Spleen (tissue), 11 donors: ENCODE measurements around the gene RAMP1. TPM values are rescaled to one million over a fixed set of nuclear protein-coding genes. Genes with fewer than 3 reads are reported as not detected.
"Not testable (repeated sequence)": the region's sequence is repeated elsewhere in the genome, so short reads cannot be mapped to it uniquely, and the experiment has no call there.

Experiments
- DNase-seq: peaks from one replicate; pipeline ENCODE4 v3.0.0-alpha.2; 2020
- H3K27ac ChIP-seq, 8 donors: fragments of 200-600 bp; sonication (generic) in 7 of 8; 1 replicate in 4 of 8; 2 replicates in 4 of 8; pipeline versions ENCODE4 v1.5.0 to v1.8.0; 2016 to 2021; ENCODE audit warnings: inconsistent platforms in 4 of 8, mild to moderate bottlenecking in 4 of 8, moderate library complexity in 1 of 8
- H3K27me3 ChIP-seq, 7 donors: fragments of 200-600 bp; sonication (generic) in 6 of 7; replicated peaks in 1 of 7; 1 replicate in 4 of 7; 2 replicates in 3 of 7; pipeline versions ENCODE4 v1.5.0 to v1.8.0; 2016 to 2021; ENCODE audit warnings: inconsistent platforms in 3 of 7, mild to moderate bottlenecking in 1 of 7
- H3K36me3 ChIP-seq, 6 donors: fragments of 200-600 bp; sonication (generic) in 5 of 6; 1 replicate in 4 of 6; 2 replicates in 2 of 6; pipeline versions ENCODE4 v1.5.0 to v1.8.0; 2016 to 2021; ENCODE audit warnings: inconsistent platforms in 2 of 6
- H3K4me1 ChIP-seq, 6 donors: fragments of 200-600 bp; sonication (generic) in 5 of 6; 1 replicate in 3 of 6; 2 replicates in 3 of 6; pipeline versions ENCODE4 v1.5.0 to v1.8.0; 2016 to 2021; ENCODE audit warnings: inconsistent platforms in 3 of 6
- H3K4me3 ChIP-seq, 8 donors: fragments of 200-600 bp; sonication (generic) in 7 of 8; 1 replicate in 4 of 8; 2 replicates in 4 of 8; pipeline versions ENCODE4 v1.5.0 to v1.8.0; 2016 to 2021; ENCODE audit warnings: inconsistent platforms in 4 of 8, mild to moderate bottlenecking in 4 of 8, moderate library complexity in 2 of 8
- H3K9me3 ChIP-seq, 8 donors: fragments of 200-600 bp; sonication (generic) in 7 of 8; 1 replicate in 4 of 8; 2 replicates in 4 of 8; pipeline versions ENCODE4 v1.5.0 to v1.8.0; 2016 to 2021; ENCODE audit warnings: inconsistent platforms in 4 of 8
- CTCF ChIP-seq, 11 experiments: fragments of 200-600 bp in 7 of 11; fragments of 450-650 bp in 4 of 11; sonication (generic) in 4 of 11; IDR thresholded peaks in 8 of 11; conservative IDR thresholded peaks in 3 of 11; 1 replicate in 7 of 11; 2 replicates in 4 of 11; pipeline versions ENCODE4 v1.4.0 to v1.8.0; 2016 to 2021; ENCODE audit warnings: antibody characterized with exemption in 11 of 11, inconsistent platforms in 4 of 11, mild to moderate bottlenecking in 1 of 11
- POLR2A ChIP-seq, 3 donors: fragments of 450-650 bp; IDR thresholded peaks; one replicate each; pipeline ENCODE4 v1.5.1; 2017; ENCODE audit warnings: antibody characterized with exemption in 3 of 3, mild to moderate bottlenecking in 1 of 3
- POLR2AphosphoS5 ChIP-seq, 3 donors: sonication (generic); formaldehyde crosslinking; IDR thresholded peaks; one replicate each; pipeline ENCODE4 v1.5.1; 2017; ENCODE audit warnings: antibody characterized with exemption in 3 of 3
- WGBS, 5 donors: extraction: QIAGEN DNeasy Blood & Tissue Kit in 3 of 5; methylation state at CpG; one replicate each; pipeline versions ENCODE4 v1.1.5 to v1.1.7; 2013 to 2018; 5-methylcytosine and 5-hydroxymethylcytosine counted together
- intact Hi-C: fragments of 100-400 bp; cut with DNase I; formaldehyde crosslinking; loops from one replicate; pipeline ENCODE4 v1.15.0; 2023; ENCODE audit warnings: low total_unique reads
- polyA plus RNA-seq, 3 donors: library from polyadenylated mRNA; stranded (reverse); fragments of 200-250 nt; gene quantifications; one replicate each; pipeline ENCODE4 v1.2.1, GENCODE V29; 2013
- total RNA-seq, 7 donors: library from RNA; depleted of rRNA in 3 of 7; stranded (reverse); fragments of >200 nt in 3 of 7; fragmentation: NEBNext Ultra II Directional in 4 of 7; extraction: Animal tissue kit (Norgen Biotek cat#: 25700) in 4 of 7; gene quantifications; one replicate each; pipeline versions ENCODE4 v1.1.0 to v1.2.1, GENCODE V29; 2016 to 2021
- donor health status: healthy with polysubstance abuse.
- donor health status: DM: no; HTN: no; CAD: no; lungs with moderate emphysema.
- donor health status: DM: no; HTN: no; CAD: no.
- donor health status: Bipolar disorder and iron deficiency.
- donor health status: healthy.
- donor health status: DM: no; HTN: no; CAD: no.
- donor health status: DM: yes; HTN: yes; CAD: no.

The RAMP1 gene
- total and polyA plus RNA-seq, 10 donors, result 4.5 to 44.5 (median 9.5) TPM

- WGBS, 5 donors, result 44 to 84% (median 52%) methylated on average over 1 of the region's 1 CpG
- H3K36me3 ChIP-seq, result no peaks in the 10 kb centered on the region
- intact Hi-C loops, result no loop called here
Measured at GRCh38 chr2:237946423-237946822, 87.0 kb downstream of the RAMP1 start.

GRCh38 chr2:237951354-237951753 is 91.9 kb downstream of the RAMP1 start:
- H3K4me3 ChIP-seq, H3K9me3 ChIP-seq, intact Hi-C loops, DNase-seq, H3K27ac ChIP-seq, H3K36me3 ChIP-seq: not testable (repeated sequence)
- 68 to 83% (median 81%) methylated on average over 4 of the region's 4 CpGs for WGBS, 5 donors
- Histone ChIP-seq H3K4me1 (peaks cover 3 to 10% (median 8%) of the 10 kb centered on the region in 6 donors), H3K27me3 (peaks cover 0 to 32% (median 16%) of the 10 kb centered on the region in 7 donors)

More at GRCh38 chr2:237946423-237946822, 87.0 kb downstream of the RAMP1 start:
- Histone ChIP-seq H3K9me3 (peaks cover 0 to 37% (median 20%) of the 10 kb centered on the region in 8 donors), H3K4me1 (peaks cover 0 to 22% (median 11%) of the 10 kb centered on the region in 6 donors), H3K4me3 (no peak overlapping the region), H3K27ac (no peak overlapping the region), H3K27me3 (peaks cover 0 to 13% (median 0%) of the 10 kb centered on the region in 7 donors)
- no peak for TF ChIP-seq POLR2AphosphoS5 (IDR thresholded peaks at IDR 0.05)
- TF ChIP-seq CTCF (IDR thresholded peaks at IDR 0.05 in 8 of 11, conservative IDR thresholded peaks at IDR 0.05 in 3 of 11), result no peak
- TF ChIP-seq POLR2A (IDR thresholded peaks at IDR 0.05), result no peak
- DNase-seq, result no peak

- no peak overlapping the region for H3K27ac ChIP-seq
- no peak for DNase-seq
- H3K4me1 ChIP-seq, result peaks cover 3 to 15% (median 11%) of the 10 kb centered on the region in 6 donors
- H3K36me3 ChIP-seq, result no peaks in the 10 kb centered on the region
- intact Hi-C loops, result no loop called here
- no peak for TF ChIP-seq CTCF (IDR thresholded peaks at IDR 0.05 in 8 of 11, conservative IDR thresholded peaks at IDR 0.05 in 3 of 11)
- no peak for TF ChIP-seq POLR2A (IDR thresholded peaks at IDR 0.05)
- no peak for TF ChIP-seq POLR2AphosphoS5 (IDR thresholded peaks at IDR 0.05)
- peaks cover 0 to 1% (median 0%) of the 10 kb centered on the region in 8 donors for H3K9me3 ChIP-seq
- peaks cover 0 to 37% (median 18%) of the 10 kb centered on the region in 7 donors for H3K27me3 ChIP-seq
- WGBS, 5 donors, result 89 to 92% (median 92%) methylated on average over 3 of the region's 3 CpGs
- H3K4me3 ChIP-seq, result no peak overlapping the region
Measured at GRCh38 chr2:237951878-237952277, 92.5 kb downstream of the RAMP1 start.

GRCh38 chr2:237952851-237953250 is 93.4 kb downstream of the RAMP1 start:
- Histone ChIP-seq H3K27ac (no peak overlapping the region), H3K4me3 (no peak overlapping the region), H3K4me1 (peaks cover 3 to 15% (median 11%) of the 10 kb centered on the region in 6 donors), H3K27me3 (peaks cover 0 to 42% (median 18%) of the 10 kb centered on the region in 7 donors), H3K36me3 (no peaks in the 10 kb centered on the region), H3K9me3 (no peaks in the 10 kb centered on the region)
- intact Hi-C loops, result no loop called here
- DNase-seq, result no peak
- TF ChIP-seq POLR2A (IDR thresholded peaks at IDR 0.05), result no peak
- TF ChIP-seq POLR2AphosphoS5 (IDR thresholded peaks at IDR 0.05), result no peak
- TF ChIP-seq CTCF (IDR thresholded peaks at IDR 0.05 in 8 of 11, conservative IDR thresholded peaks at IDR 0.05 in 3 of 11), result no peak
- WGBS, 5 donors, result 80 to 87% (median 87%) methylated on average over 2 of the region's 2 CpGs
